Measurements from ENCODE around the gene HOPX. TPM values are rescaled to one million over a fixed set of nuclear protein-coding genes. Genes with fewer than 3 reads are reported as not detected.
"Not testable (repeated sequence)": the region's sequence is repeated elsewhere in the genome, so short reads cannot be mapped to it uniquely, and the experiment has no call there.

The HOPX gene
- total RNA-seq, 1 experiment from 2014 or later: not detected

GRCh38 chr4:56627375-56627774 lies 53.7 kb downstream of the HOPX start:
- DNase-seq (ENCODE audit: low read depth): no peak

GRCh38 chr4:56626963-56627362 lies 54.1 kb downstream of the HOPX start:
- no peak for DNase-seq (ENCODE audit: low read depth)

GRCh38 chr4:56626420-56626819 lies 54.7 kb downstream of the HOPX start:
- no peak for DNase-seq (ENCODE audit: low read depth)

GRCh38 chr4:56622176-56622575 lies 58.9 kb downstream of the HOPX start:
- DNase-seq (ENCODE audit: low read depth): no peak

GRCh38 chr4:56619816-56620215 lies 61.3 kb downstream of the HOPX start:
- DNase-seq (ENCODE audit: low read depth): no peak

- no peak for DNase-seq (ENCODE audit: low read depth)
Measured at GRCh38 chr4:56619160-56619559, 61.9 kb downstream of the HOPX start.

GRCh38 chr4:56618734-56619133 lies 62.4 kb downstream of the HOPX start:
- DNase-seq (ENCODE audit: low read depth): no peak

GRCh38 chr4:56613101-56613862 lies 67.8 kb downstream of the HOPX start:
- peak; percentile 43 for DNase-seq (ENCODE audit: low read depth)

GRCh38 chr4:56612282-56612681 lies 68.8 kb downstream of the HOPX start:
- DNase-seq (ENCODE audit: low read depth): no peak

GRCh38 chr4:56611501-56611900 lies 69.6 kb downstream of the HOPX start:
- no peak for DNase-seq (ENCODE audit: low read depth)

- not testable (repeated sequence) for DNase-seq (ENCODE audit: low read depth)
Measured at GRCh38 chr4:56610170-56610569, 70.9 kb downstream of the HOPX start.

- DNase-seq (ENCODE audit: low read depth): no peak
Measured at GRCh38 chr4:56607926-56608325, 73.2 kb downstream of the HOPX start.

GRCh38 chr4:56606385-56606784 lies 74.7 kb downstream of the HOPX start:
- no peak for DNase-seq (ENCODE audit: low read depth)

GRCh38 chr4:56605464-56605863 lies 75.6 kb downstream of the HOPX start:
- DNase-seq (ENCODE audit: low read depth): not testable (repeated sequence)

- DNase-seq (ENCODE audit: low read depth): no peak
Measured at GRCh38 chr4:56603297-56603696, 77.8 kb downstream of the HOPX start.

Other genes with a start within 250 kb of the HOPX start
- gene PPAT, start 245.7 kb downstream of the HOPX start, total RNA-seq (2014; rRNA removed; shearing (Covaris generic)): 24.3 and 26.2 TPM in 2 replicates
- 93.5 and 112 TPM in 2 replicates for gene PAICS, start 245.0 kb downstream of the HOPX start, total RNA-seq (2014; rRNA removed; shearing (Covaris generic))
- 61.7 and 104 TPM in 2 replicates for gene SRP72, start 213.7 kb downstream of the HOPX start, total RNA-seq (2014; rRNA removed; shearing (Covaris generic))
- gene ARL9, start 175.5 kb downstream of the HOPX start, total RNA-seq (2014; rRNA removed; shearing (Covaris generic)): 0.48 and 1.5 TPM in 2 replicates
- not detected in 2 replicates for gene SPINK2, start 140.4 kb upstream of the HOPX start, total RNA-seq (2014; rRNA removed; shearing (Covaris generic))
- gene REST, start 226.6 kb upstream of the HOPX start, total RNA-seq (2014; rRNA removed; shearing (Covaris generic)): 20.0 and 27.8 TPM in 2 replicates

All from RPMI7951 (cell line).